ENCODE measurements around the gene COQ9. TPM values are rescaled to one million over a fixed set of nuclear protein-coding genes. Genes with fewer than 3 reads are reported as not detected.

The COQ9 gene
- total and polyA plus RNA-seq, 2 of the 4 experiments (the other 2 are of a cell fraction): 57.9 to 58.5 TPM

GRCh38 chr16:57484515-57485005, 37.3 kb downstream of the COQ9 start:
- Histone ChIP-seq H3K27me3 (ENCODE audit: control insufficient read depth, insufficient read depth, low read length) (peaks cover 2% of the 10 kb centered on the region; the same call in 1 of the 2 replicates), H3K9me3 (ENCODE audit: control insufficient read depth, insufficient read depth, low read length) (no peaks in the 10 kb centered on the region), H2AFZ (replicated peaks; ENCODE audit: low read length, poor library complexity) (no peak overlapping the region), H3K9ac (ENCODE audit: low read depth, low read length) (no peak overlapping the region), H3K14ac (replicated peaks; ENCODE audit: low read depth, low read length) (no peak overlapping the region), H3K27ac (ENCODE audit: insufficient read depth, low read length) (no peak overlapping the region), H3K4me3 (ENCODE audit: insufficient read depth, low read depth, low read length) (no peak overlapping the region), H4K5ac (ENCODE audit: low read depth, low read length) (no peak overlapping the region), H3K9me1 (ENCODE audit: insufficient read depth, low read length) (peaks cover 4% of the 10 kb centered on the region), H3K18ac (ENCODE audit: low read depth, low read length) (no peak overlapping the region), H2BK120ac (ENCODE audit: low read depth, low read length) (no peak overlapping the region), H3K36me3 (ENCODE audit: control insufficient read depth, insufficient read depth, low read length) (no peaks in the 10 kb centered on the region), H3K23ac (ENCODE audit: low read depth, low read length) (no peak overlapping the region), H4K8ac (ENCODE audit: low read depth in 2 of 2, low read length in 2 of 2) (no peak overlapping the region), H3K4me2 (ENCODE audit: low read depth, low read length) (no peak overlapping the region), H4K20me1 (ENCODE audit: insufficient read depth, low read length) (no peaks in the 10 kb centered on the region; the same call in 1 of the 2 replicates), H4K91ac (ENCODE audit: insufficient read depth, low read depth, low read length) (no peak overlapping the region), H2AK9ac (replicated peaks; ENCODE audit: low read depth, low read length, poor library complexity) (no peak overlapping the region), H3K4ac (ENCODE audit: low read depth, low read length) (no peak overlapping the region; the same call in 1 of the 2 replicates), H2BK15ac (ENCODE audit: low read depth, low read length) (no peak overlapping the region), H3K56ac (ENCODE audit: extremely low read depth, insufficient read depth, low read length) (no peak overlapping the region), H2BK5ac (ENCODE audit: low read depth, low read length, poor library complexity, severe bottlenecking) (no peak overlapping the region), H2AK5ac (ENCODE audit: low read depth, low read length) (peak overlapping the region; percentile 18; the same call in 1 of the 2 replicates), H2BK20ac (ENCODE audit: low read depth, low read length) (no peak overlapping the region), H3K79me1 (ENCODE audit: low read depth in 1 of 2, low read length in 2 of 2) (peaks cover 0 to 4% of the 10 kb centered on the region in 2 experiments; a peak in 2 of 4 replicates), H3K4me1 (ENCODE audit: control insufficient read depth, insufficient read depth, low read length) (peaks cover 6% of the 10 kb centered on the region)
- ChIA-PET CTCF (interaction anchor here (1.3 kb wide), 1 partner anchor 36 kb away, joined by 3 read pairs; no protein-coding TSS in a partner anchor), POLR2A (ENCODE audit: unreplicated experiment) (no interaction called here)
- BruUV-seq (replicated peaks): no TSS peak
- intact Hi-C loops (cut with micrococcal nuclease) (no loop called here), in situ Hi-C loops (cut with MboI; ENCODE audit: low sequenced_read_pairs) (no loop called here), dilution Hi-C loops (cut with HindIII; ENCODE audit: low sequenced_read_pairs, unreplicated experiment) (no loop called here)
- ATAC-seq (ENCODE audit: low read depth) (no peak), DNase-seq (no peak)
- TF ChIP-seq CEBPB (IDR thresholded peaks at IDR 0.05; ENCODE audit: low read depth, low read length) (no peak), CHD1 (IDR thresholded peaks at IDR 0.05; ENCODE audit: low read depth, low read length) (no peak), SMC3 (IDR thresholded peaks at IDR 0.05; ENCODE audit: low read depth, low read length) (no peak), POLR2A (IDR thresholded peaks at IDR 0.05; ENCODE audit: low read depth, low read length) (no peak), MAFK (IDR thresholded peaks at IDR 0.05; ENCODE audit: low read depth, low read length) (no peak), MXI1 (IDR thresholded peaks at IDR 0.05; ENCODE audit: borderline replicate concordance, low read depth, low read length) (no peak)
- TF ChIP-seq, protein P1, sequence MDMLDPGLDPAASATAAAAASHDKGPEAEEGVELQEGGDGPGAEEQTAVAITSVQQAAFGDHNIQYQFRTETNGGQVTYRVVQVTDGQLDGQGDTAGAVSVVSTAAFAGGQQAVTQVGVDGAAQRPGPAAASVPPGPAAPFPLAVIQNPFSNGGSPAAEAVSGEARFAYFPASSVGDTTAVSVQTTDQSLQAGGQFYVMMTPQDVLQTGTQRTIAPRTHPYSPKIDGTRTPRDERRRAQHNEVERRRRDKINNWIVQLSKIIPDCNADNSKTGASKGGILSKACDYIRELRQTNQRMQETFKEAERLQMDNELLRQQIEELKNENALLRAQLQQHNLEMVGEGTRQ (IDR thresholded peaks at IDR 0.05; ENCODE audit: low read depth, low read length): no peak
- TF ChIP-seq, protein P2, sequence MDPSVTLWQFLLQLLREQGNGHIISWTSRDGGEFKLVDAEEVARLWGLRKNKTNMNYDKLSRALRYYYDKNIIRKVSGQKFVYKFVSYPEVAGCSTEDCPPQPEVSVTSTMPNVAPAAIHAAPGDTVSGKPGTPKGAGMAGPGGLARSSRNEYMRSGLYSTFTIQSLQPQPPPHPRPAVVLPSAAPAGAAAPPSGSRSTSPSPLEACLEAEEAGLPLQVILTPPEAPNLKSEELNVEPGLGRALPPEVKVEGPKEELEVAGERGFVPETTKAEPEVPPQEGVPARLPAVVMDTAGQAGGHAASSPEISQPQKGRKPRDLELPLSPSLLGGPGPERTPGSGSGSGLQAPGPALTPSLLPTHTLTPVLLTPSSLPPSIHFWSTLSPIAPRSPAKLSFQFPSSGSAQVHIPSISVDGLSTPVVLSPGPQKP (IDR thresholded peaks at IDR 0.05; ENCODE audit: borderline replicate concordance, low read depth, low read length): no peak
- WGBS, 2 experiments (ENCODE audit: extremely low coverage in 2 of 2, insufficient read length in 1 of 2): 100% methylated on average over 2 of the region's 8 CpGs; no CpG with 5 or more reads in 1 of the 2 experiments
